Mucosa of stomach (tissue), 1 donor: ENCODE measurements around the gene SPACA7.

Source experiments
- H3K27me3 ChIP-seq: one replicate; pipeline ENCODE4 v1.7.0; 2013; ENCODE audit warnings: mild to moderate bottlenecking, low read length; ENCODE audit not compliant: control insufficient read depth, insufficient read depth
- H3K36me3 ChIP-seq: one replicate; pipeline ENCODE4 v1.7.0; 2013; ENCODE audit warnings: low read length; ENCODE audit not compliant: control insufficient read depth, insufficient read depth
- H3K4me1 ChIP-seq: one replicate; pipeline ENCODE4 v1.7.0; 2013; ENCODE audit warnings: mild to moderate bottlenecking, low read length; ENCODE audit not compliant: control insufficient read depth, insufficient read depth
- H3K4me3 ChIP-seq: one replicate; pipeline ENCODE4 v1.7.0; 2013; ENCODE audit warnings: low read length
- H3K9ac ChIP-seq: one replicate; pipeline ENCODE4 v1.7.0; 2013; ENCODE audit warnings: mild to moderate bottlenecking, low read length, moderate library complexity
- H3K9me3 ChIP-seq: one replicate; pipeline ENCODE4 v1.7.0; 2013; ENCODE audit warnings: mild to moderate bottlenecking, low read length, moderate library complexity; ENCODE audit not compliant: control insufficient read depth
- donor health status: Pancreatic carcinoma.

The SPACA7 gene

DNA sequence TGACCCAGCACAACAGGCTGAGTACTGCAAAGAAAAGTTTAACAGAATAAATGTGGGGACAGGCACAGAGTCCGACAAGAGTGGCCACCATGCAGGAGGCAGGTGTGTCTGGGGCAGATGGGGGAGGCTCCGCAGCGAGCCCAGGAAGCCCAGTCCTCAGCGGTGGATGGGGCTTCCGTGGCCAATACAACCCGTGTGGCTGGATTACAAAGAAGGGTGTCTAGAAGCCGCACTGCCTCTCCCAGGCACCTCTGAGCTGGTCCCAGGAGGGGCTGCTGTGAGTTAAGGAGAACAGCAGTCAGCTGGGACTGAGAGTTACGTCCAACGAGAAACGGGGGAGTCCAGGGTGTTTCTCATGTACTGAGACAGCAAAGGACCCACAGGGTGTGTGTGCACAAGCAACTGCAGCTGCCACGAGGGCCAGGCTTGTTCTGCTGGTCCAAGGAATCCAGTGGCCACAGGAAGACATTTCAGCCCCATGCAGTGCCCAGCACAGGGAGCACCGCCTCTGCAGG lies 70.2 kb downstream of the SPACA7 start:
- no peak overlapping the region for H3K9ac ChIP-seq
- no peak overlapping the region for H3K4me3 ChIP-seq
- peaks cover 42% of the 10 kb centered on the region for H3K27me3 ChIP-seq
- H3K36me3 ChIP-seq: no peaks in the 10 kb centered on the region
- H3K9me3 ChIP-seq: no peaks in the 10 kb centered on the region
- no peaks in the 10 kb centered on the region for H3K4me1 ChIP-seq

DNA sequence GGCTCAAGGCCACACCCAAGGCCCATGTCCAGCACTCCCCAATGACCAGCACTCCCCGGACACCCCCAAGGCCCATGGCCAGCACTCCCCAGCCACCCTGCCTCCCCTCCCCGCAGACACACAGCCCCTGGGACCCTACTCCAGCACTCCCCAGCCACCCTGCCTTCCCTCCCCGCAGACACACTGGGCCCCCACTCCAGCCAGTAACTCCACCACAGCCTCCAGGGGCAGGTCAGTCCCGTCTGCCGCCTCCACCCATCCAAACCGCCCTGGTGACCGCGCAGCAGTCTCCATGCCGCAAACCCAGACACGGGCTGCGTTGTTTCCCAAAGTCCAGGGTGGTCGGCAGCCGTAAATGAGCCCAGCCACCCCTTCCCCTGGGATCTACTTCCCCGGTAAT lies 70.7 kb downstream of the SPACA7 start:
- no peaks in the 10 kb centered on the region for H3K9me3 ChIP-seq
- H3K36me3 ChIP-seq: no peaks in the 10 kb centered on the region
- no peaks in the 10 kb centered on the region for H3K4me1 ChIP-seq
- no peak overlapping the region for H3K9ac ChIP-seq
- H3K4me3 ChIP-seq: no peak overlapping the region
- peaks cover 40% of the 10 kb centered on the region for H3K27me3 ChIP-seq

DNA sequence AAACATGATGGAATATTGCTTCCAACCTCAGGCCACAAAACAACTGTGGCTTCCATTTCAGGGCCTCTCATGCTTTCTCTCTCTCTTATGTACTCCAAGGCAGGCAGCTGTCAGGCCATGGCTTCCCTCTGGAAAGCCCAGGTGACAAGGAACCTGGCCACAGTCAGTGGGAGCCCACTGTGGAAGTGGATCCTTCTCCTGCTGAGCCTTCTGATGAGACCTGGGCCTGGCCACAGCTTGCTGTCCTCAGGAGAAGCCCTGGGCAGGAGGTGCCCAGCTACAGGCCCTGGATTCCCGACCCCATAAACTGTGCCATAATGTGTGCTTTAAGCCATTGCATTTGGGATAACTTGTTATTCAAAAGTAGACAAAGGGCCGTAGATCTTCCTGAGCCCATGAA lies 71.2 kb downstream of the SPACA7 start:
- no peaks in the 10 kb centered on the region for H3K4me1 ChIP-seq
- no peak overlapping the region for H3K9ac ChIP-seq
- H3K9me3 ChIP-seq: no peaks in the 10 kb centered on the region
- no peak overlapping the region for H3K4me3 ChIP-seq
- no peaks in the 10 kb centered on the region for H3K36me3 ChIP-seq
- H3K27me3 ChIP-seq: peaks cover 40% of the 10 kb centered on the region

DNA sequence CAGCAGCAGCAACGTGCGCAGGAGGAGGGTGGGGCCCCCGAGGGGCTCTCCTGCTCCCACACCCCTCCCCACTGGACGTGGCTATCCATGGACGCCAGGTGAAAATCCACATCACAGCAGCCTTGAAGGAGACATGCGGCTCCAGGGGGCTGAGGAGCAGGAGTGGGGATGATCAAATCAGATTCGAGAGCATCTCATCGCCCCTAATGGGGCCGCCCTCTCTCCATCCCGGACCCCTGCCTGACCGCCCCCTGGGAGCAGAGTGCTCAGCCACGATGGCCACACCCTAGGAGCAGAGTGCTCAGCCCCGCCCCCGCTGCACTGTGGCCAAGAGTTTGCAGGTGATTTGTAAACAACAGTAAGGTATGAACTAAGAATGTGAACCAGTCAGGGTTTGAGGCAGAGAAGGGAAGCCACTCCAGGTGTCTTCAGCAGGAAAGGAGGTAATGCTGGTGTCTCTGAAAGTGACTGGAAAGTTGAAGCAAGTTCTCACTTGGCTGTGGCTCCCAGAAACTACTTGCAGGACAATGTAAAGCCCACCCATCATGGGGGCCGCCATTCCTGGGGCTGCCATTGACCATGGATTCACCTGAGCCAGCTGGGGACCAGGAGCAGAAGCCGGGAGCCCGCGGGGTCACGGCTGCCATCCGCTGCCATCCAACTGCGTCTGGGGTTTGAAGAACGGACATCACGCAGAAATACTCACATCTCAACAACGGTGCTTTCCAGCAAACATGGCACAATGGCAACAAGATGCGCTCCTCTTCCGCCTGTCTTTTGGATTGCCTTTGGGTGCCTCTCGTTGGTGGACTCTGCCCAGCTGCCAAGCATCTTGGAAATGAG lies 71.8 kb downstream of the SPACA7 start:
- Histone ChIP-seq H3K4me3 (no peak overlapping the region), H3K9ac (no peak overlapping the region), H3K4me1 (no peaks in the 10 kb centered on the region), H3K27me3 (peaks cover 35% of the 10 kb centered on the region), H3K9me3 (no peaks in the 10 kb centered on the region), H3K36me3 (no peaks in the 10 kb centered on the region)

DNA sequence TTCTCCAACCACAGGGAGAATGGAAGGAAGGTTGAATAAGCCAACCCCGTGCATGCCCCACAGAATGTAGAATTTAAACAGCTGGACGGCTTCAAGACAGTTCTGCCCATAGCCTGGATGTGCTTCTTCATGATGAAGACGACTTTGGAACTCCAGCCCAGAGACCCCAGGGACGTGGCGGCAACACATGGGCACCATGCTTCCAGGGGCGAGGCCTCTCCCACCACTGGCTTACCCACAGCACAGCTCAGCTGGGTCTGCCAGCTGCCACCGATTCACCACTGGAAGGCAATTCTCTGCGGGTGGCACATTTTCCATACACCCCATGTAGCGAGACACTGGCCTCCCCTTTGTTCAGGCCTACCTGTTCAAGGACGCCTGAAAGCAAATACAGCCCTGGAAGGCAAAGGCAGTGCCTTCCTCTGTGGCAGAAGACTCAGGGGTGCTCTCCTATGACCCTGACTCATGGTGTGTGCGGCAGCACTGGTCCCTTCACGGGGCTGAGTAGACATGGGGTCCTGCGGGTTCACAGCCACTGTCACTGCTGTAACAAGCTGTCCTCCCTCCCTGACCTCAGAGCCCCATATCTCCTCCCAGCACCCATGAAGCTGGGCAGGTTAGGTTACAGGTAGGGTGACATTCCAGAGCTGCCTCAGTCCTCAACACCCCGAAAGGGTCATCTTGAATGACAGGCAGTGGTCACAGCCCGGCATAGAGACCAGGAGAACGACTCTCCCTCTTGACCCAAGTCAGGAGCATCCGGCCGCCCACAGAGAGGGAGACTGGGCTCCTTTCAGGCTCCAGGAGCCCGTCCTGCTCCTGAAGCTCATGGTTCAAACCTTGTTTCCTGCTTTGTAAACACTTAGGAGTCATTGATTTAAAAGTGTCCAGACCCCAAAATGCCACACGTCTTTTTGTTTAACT lies 72.7 kb downstream of the SPACA7 start:
- Histone ChIP-seq H3K4me1 (no peaks in the 10 kb centered on the region), H3K4me3 (no peak overlapping the region), H3K36me3 (no peaks in the 10 kb centered on the region), H3K9me3 (no peaks in the 10 kb centered on the region), H3K27me3 (peaks cover 26% of the 10 kb centered on the region), H3K9ac (no peak overlapping the region)

DNA sequence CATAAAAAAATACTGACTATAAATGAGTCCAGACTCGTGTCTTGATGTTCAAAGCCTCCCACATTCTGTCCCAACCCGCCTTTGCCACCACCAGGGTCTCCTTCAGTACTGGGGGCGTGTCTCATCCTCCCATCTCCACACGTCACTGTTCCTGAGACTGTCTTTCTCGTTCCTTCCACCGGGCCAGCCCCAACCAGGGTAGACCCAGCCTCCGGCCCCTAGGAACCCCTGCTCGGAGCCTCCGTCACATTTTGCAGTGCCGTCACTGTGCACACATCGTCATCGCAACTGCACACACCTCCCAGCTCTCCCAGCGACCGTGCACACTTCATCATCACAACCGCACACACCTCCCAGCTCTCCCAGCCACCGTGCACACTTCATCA lies 73.4 kb downstream of the SPACA7 start:
- H3K4me1 ChIP-seq: no peaks in the 10 kb centered on the region
- H3K27me3 ChIP-seq: peaks cover 20% of the 10 kb centered on the region
- H3K9me3 ChIP-seq: no peaks in the 10 kb centered on the region
- no peak overlapping the region for H3K4me3 ChIP-seq
- no peaks in the 10 kb centered on the region for H3K36me3 ChIP-seq
- H3K9ac ChIP-seq: no peak overlapping the region

DNA sequence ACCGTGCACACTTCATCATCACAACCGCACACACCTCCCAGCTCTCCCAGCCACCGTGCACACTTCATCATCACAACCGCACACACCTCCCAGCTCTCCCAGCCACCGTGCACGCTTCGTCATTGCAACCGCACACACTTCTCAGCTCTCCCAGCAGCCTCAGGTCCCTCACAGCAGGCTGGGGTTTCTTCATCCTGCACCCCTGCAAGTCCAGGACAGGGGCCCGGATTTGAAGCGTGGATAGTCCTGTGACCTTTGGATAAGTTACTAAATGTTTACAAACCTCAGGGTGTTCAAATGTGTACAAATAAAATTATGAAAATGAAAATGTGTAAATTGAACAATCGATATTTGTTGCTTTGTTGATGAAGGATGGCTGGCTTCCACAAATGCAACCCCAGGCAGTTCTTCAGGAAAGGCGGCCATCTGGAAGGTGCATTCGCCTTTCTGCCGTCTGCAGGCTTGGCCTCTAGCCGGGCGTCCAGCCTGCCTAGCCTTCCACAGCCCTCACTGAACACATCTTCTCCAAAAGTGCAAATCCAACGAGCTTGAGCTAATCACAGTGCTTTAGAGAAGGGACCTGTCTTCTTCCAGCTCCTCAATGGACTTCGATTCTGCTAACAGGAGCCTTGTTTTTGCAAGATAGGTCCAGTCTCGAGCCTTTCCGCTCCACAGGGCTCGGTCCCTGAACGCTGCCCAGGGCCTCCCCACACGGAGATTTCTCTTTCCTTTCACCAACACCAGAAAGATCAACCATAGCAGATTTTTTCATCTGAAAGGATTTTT lies 74.2 kb downstream of the SPACA7 start:
- no peak overlapping the region for H3K4me3 ChIP-seq
- no peaks in the 10 kb centered on the region for H3K36me3 ChIP-seq
- H3K9me3 ChIP-seq: no peaks in the 10 kb centered on the region
- no peaks in the 10 kb centered on the region for H3K4me1 ChIP-seq
- H3K27me3 ChIP-seq: peaks cover 13% of the 10 kb centered on the region
- no peak overlapping the region for H3K9ac ChIP-seq

DNA sequence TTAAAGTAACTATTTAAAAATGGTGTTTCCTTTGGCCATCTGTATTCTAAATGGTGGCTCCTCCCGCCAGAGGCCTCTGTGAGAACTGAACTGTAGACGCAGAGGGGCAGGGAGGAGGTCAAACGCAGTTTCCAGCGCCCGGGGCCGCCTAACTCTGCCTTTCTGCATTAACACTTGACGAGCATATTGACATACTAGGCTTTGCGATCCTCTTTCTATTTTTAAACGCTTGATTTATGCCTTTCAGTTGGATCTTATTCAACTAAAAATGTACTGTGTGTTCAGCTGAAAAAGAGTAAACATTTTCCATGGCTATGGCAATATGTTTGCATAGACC lies 74.7 kb downstream of the SPACA7 start:
- H3K27me3 ChIP-seq: peaks cover 8% of the 10 kb centered on the region
- no peaks in the 10 kb centered on the region for H3K4me1 ChIP-seq
- H3K36me3 ChIP-seq: no peaks in the 10 kb centered on the region
- H3K9me3 ChIP-seq: no peaks in the 10 kb centered on the region
- H3K4me3 ChIP-seq: no peak overlapping the region
- H3K9ac ChIP-seq: no peak overlapping the region

DNA sequence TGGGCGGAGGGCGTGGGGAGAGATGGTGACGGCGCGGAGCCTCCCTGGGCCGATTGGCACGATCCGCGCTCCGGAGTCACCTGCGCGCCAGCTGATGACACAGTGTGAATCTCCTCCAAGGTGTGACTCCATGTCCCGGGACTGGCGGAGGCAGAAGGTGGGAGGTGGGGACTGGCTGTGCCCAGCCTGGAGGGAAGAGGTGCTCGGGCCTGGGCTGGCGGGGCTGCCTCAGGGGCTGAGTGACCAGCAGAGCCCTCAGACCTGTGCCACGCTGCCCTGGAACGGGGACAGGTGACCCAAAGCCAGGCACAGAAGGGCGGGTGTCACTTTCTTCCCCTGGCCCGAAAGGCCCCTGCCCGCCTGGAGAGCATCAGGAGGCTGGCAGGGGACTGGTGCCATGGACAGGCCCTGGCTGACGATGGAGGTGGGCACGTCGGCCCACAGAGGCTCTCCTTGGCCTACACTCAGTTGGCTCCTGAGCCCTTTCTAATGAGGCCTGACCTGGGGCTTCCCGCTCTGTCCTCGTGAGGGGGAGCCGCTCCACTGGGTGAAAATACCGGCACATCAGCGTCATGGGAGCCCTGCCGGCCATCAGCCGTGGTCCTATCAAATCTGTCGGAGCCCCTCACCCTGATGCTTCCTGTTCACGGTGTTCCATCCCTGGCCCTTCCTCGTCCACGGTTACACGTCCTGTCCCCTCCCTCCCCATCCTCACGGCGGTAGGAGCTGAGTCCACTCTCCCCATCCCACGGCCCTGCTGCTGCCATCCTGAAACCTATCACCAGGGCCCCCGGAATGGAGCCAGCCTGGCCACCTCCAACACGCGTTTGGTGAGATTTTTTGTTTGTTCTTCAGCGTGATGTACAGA lies 75.6 kb downstream of the SPACA7 start:
- Histone ChIP-seq H3K27me3 (no peaks in the 10 kb centered on the region), H3K9me3 (no peaks in the 10 kb centered on the region), H3K4me1 (no peaks in the 10 kb centered on the region), H3K9ac (no peak overlapping the region), H3K36me3 (no peaks in the 10 kb centered on the region), H3K4me3 (no peak overlapping the region)

DNA sequence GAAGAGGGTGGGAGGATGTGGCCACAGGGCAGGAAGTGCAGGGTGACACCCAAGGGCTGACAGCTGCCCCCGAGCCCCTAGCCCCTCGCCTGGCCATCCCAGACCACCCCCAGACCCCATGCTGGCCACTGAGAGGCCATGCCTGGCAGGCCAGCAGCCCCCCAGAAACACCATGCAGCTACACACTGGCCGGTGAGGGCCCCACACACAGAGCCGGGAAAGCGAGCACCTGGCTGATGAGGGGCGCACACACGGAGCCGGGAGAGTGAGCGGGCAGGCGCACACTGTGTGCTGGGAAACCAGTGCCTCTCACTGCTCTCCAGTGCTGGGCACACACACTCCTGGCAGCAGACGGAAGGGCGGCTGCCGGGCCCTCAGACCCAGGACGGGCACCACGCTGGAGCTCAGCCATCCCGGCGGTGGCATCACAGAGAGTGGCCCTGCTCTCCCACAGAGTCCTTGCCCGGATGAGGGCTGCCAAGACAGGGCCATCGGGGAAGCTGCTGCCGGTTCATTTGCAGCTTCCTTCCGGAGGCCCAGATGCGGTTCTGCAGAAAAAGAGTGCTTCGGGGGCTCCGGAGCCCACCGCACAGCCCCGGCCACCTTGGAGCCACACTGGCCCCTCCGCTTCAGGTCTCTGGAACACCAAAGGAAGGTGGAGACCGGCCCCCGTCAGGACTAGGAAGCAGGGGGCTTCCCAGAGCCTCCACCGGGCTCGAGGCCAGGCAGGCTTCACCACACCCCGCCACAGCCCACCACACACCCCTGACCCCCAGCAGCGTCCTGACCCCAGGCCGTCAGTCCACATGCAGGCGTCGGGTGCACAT lies 76.4 kb downstream of the SPACA7 start:
- no peaks in the 10 kb centered on the region for H3K9me3 ChIP-seq
- H3K4me3 ChIP-seq: no peak overlapping the region
- no peak overlapping the region for H3K9ac ChIP-seq
- no peaks in the 10 kb centered on the region for H3K4me1 ChIP-seq
- H3K27me3 ChIP-seq: no peaks in the 10 kb centered on the region
- H3K36me3 ChIP-seq: no peaks in the 10 kb centered on the region
